H1 (cell line): ENCODE data around the gene CDC7. TPM values are rescaled to one million over a fixed set of nuclear protein-coding genes. Genes with fewer than 3 reads are reported as not detected.

Experiments
- CTCF ChIA-PET: fragments of 300-600 bp; sonication (Branson Sonifier 250); formaldehyde crosslinking; loops from one replicate; lab custom pipeline; 2021; ENCODE audit not compliant: partially characterized antibody; lab: Charles Lee
- POLR2A ChIA-PET: fragments of 300-600 bp; sonication (Branson Sonifier 250); formaldehyde crosslinking; loops from one replicate; lab custom pipeline; 2021; ENCODE audit warnings: inconsistent platforms; ENCODE audit not compliant: partially characterized antibody; lab: Charles Lee
- DNase-seq, 2 experiments: peaks; one replicate each; pipeline versions ENCODE4 v3.0.0 to v3.0.0-alpha.2; 2010 to 2022; ENCODE audit warnings: low spot score in 2 of 2, low read depth in 1 of 2, mixed read lengths in 1 of 2
- FAIRE-seq: peaks from 2 replicates; lab custom pipeline; 2011; peaks lifted over from hg19 to GRCh38; lab: Jason Lieb, UNC
- H2AFZ ChIP-seq: 2 replicates; pipeline ENCODE4 v1.8.1; 2012; ENCODE audit warnings: low read length, inconsistent platforms
- H2AK5ac ChIP-seq: 2 replicates; pipeline ENCODE4 v1.6.1; 2013; ENCODE audit warnings: low read depth, low read length
- H2BK120ac ChIP-seq: replicated peaks from 2 replicates; pipeline ENCODE3; 2013; ENCODE audit warnings: low read depth, low read length, inconsistent platforms
- H2BK12ac ChIP-seq: 2 replicates; pipeline ENCODE4 v1.6.1; 2013; ENCODE audit warnings: low read depth, low read length
- H2BK15ac ChIP-seq: 2 replicates; pipeline ENCODE4 v1.6.1; 2013; ENCODE audit warnings: low read length
- H2BK20ac ChIP-seq: 2 replicates; pipeline ENCODE4 v1.6.1; 2013; ENCODE audit warnings: low read length
- H2BK5ac ChIP-seq: 2 replicates; pipeline ENCODE4 v1.6.1; 2013; ENCODE audit warnings: low read depth, low read length
- H3K14ac ChIP-seq: 2 replicates; pipeline ENCODE4 v1.6.1; 2013; ENCODE audit warnings: inconsistent platforms; ENCODE audit not compliant: insufficient read length
- H3K18ac ChIP-seq: 2 replicates; pipeline ENCODE4 v1.6.1; 2013; ENCODE audit warnings: low read length; ENCODE audit errors: extremely low read depth
- H3K23ac ChIP-seq: 2 replicates; pipeline ENCODE4 v1.6.1; 2013; ENCODE audit warnings: inconsistent platforms; ENCODE audit not compliant: insufficient read length
- H3K23me2 ChIP-seq: 2 replicates; pipeline ENCODE4 v1.6.1; 2013; ENCODE audit warnings: low read depth, low read length
- H3K27ac ChIP-seq: 2 replicates; pipeline ENCODE4 v1.6.1; 2011; ENCODE audit warnings: low read depth, low read length, inconsistent platforms
- H3K27me3 ChIP-seq, 4 experiments: replicated peaks in 1 of 4; 1 replicate in 1 of 4; 2 replicates in 3 of 4; pipeline versions ENCODE4 v1.6.1 to v1.8.1; 2011 to 2013; ENCODE audit warnings: low read length in 3 of 4, mild to moderate bottlenecking in 3 of 4, inconsistent platforms in 2 of 4, mixed read lengths in 2 of 4, moderate library complexity in 1 of 4; ENCODE audit not compliant: control insufficient read depth in 3 of 4, insufficient read depth in 3 of 4; ENCODE audit errors: extremely low read depth in 1 of 4
- H3K36me3 ChIP-seq, 4 experiments: 2 replicates each; pipeline versions ENCODE4 v1.6.1 to v1.8.1; 2011 to 2013; ENCODE audit warnings: mild to moderate bottlenecking in 4 of 4, low read length in 3 of 4, moderate library complexity in 2 of 4, control low read depth in 1 of 4, inconsistent platforms in 1 of 4; ENCODE audit not compliant: insufficient read depth in 4 of 4, control insufficient read depth in 2 of 4
- H3K4ac ChIP-seq: replicated peaks from 2 replicates; pipeline ENCODE3; 2013; ENCODE audit warnings: low read length, low read depth, mixed read lengths, inconsistent platforms; ENCODE audit not compliant: insufficient read length
- H3K4me1 ChIP-seq, 4 experiments: replicated peaks in 1 of 4; 1 replicate in 1 of 4; 2 replicates in 3 of 4; pipeline versions ENCODE4 v1.6.1 to v1.8.1; 2011 to 2013; ENCODE audit warnings: low read length in 3 of 4, inconsistent platforms in 2 of 4, mixed read lengths in 1 of 4; ENCODE audit not compliant: insufficient read depth in 4 of 4, control insufficient read depth in 3 of 4
- H3K4me2 ChIP-seq, 2 experiments: 2 replicates each; pipeline versions ENCODE4 v1.6.1 to v1.8.1; 2011 to 2013; ENCODE audit warnings: low read depth in 2 of 2, low read length in 2 of 2, control low read depth in 1 of 2, inconsistent platforms in 1 of 2, mild to moderate bottlenecking in 1 of 2; ENCODE audit not compliant: insufficient read depth in 1 of 2
- H3K4me3 ChIP-seq, 4 experiments: fragments of 200-600, 300-600 bp in 1 of 4; sonication (generic), shearing (Covaris generic), sonication (Bioruptor Twin) in 1 of 4; 2 replicates each; pipeline versions ENCODE4 v1.5.1 to v1.8.1; 2011 to 2016; ENCODE audit warnings: low read length in 4 of 4, low read depth in 3 of 4, control low read depth in 2 of 4, inconsistent platforms in 2 of 4, mild to moderate bottlenecking in 2 of 4, mixed read lengths in 1 of 4, moderate library complexity in 1 of 4; ENCODE audit not compliant: insufficient read depth in 2 of 4; ENCODE audit errors: extremely low read depth in 1 of 4
- H3K56ac ChIP-seq: replicated peaks from 2 replicates; pipeline ENCODE3; 2013; ENCODE audit warnings: low read depth, mild to moderate bottlenecking, mixed read lengths, low read length, inconsistent platforms; ENCODE audit not compliant: insufficient read length
- H3K79me1 ChIP-seq: 2 replicates; pipeline ENCODE4 v1.6.1; 2013; ENCODE audit warnings: low read depth, low read length, control low read depth
- H3K79me2 ChIP-seq, 2 experiments: 2 replicates each; pipeline versions ENCODE4 v1.6.1 to v1.8.1; 2012 to 2013; ENCODE audit warnings: low read length in 2 of 2, mild to moderate bottlenecking in 2 of 2, inconsistent platforms in 1 of 2; ENCODE audit not compliant: insufficient read depth in 2 of 2, control insufficient read depth in 1 of 2
- H3K9ac ChIP-seq, 4 experiments: replicated peaks in 1 of 4; 1 replicate in 1 of 4; 2 replicates in 3 of 4; pipeline versions ENCODE4 v1.6.1 to v1.8.1; 2011 to 2013; ENCODE audit warnings: low read depth in 3 of 4, low read length in 3 of 4, control low read depth in 2 of 4, mild to moderate bottlenecking in 2 of 4, moderate library complexity in 2 of 4, inconsistent platforms in 1 of 4; ENCODE audit errors: extremely low read depth in 1 of 4
- H3K9me3 ChIP-seq, 2 experiments: 2 replicates each; pipeline versions ENCODE4 v1.6.1 to v1.8.1; 2012 to 2013; ENCODE audit warnings: mild to moderate bottlenecking in 2 of 2, moderate library complexity in 2 of 2, control low read depth in 1 of 2, inconsistent platforms in 1 of 2, low read depth in 1 of 2, low read length in 1 of 2, mixed read lengths in 1 of 2; ENCODE audit not compliant: insufficient read depth in 2 of 2
- H4K20me1 ChIP-seq, 2 experiments: replicated peaks in 1 of 2; 2 replicates each; pipeline versions ENCODE3 to v1.8.1; 2011 to 2013; ENCODE audit warnings: inconsistent platforms in 2 of 2, low read length in 2 of 2, mild to moderate bottlenecking in 1 of 2; ENCODE audit not compliant: insufficient read depth in 2 of 2, control insufficient read depth in 1 of 2
- H4K5ac ChIP-seq: 2 replicates; pipeline ENCODE4 v1.6.1; 2013; ENCODE audit warnings: low read length, low read depth, mixed read lengths, inconsistent platforms; ENCODE audit not compliant: insufficient read length
- H4K8ac ChIP-seq: 2 replicates; pipeline ENCODE4 v1.8.0; 2013; ENCODE audit warnings: mild to moderate bottlenecking, moderate library complexity, low read length, inconsistent platforms; ENCODE audit not compliant: insufficient read depth; ENCODE audit errors: extremely low read depth
- H4K91ac ChIP-seq: replicated peaks from 2 replicates; pipeline ENCODE3; 2013; ENCODE audit warnings: low read length, mixed read lengths, inconsistent platforms; ENCODE audit not compliant: insufficient read length
- EP300 ChIP-seq, 2 experiments: IDR thresholded peaks; 1 replicate in 1 of 2; 2 replicates in 1 of 2; pipeline ENCODE4 v1.6.1; 2011 to 2012; ENCODE audit warnings: low read depth in 2 of 2, low read length in 2 of 2, mild to moderate bottlenecking in 2 of 2, borderline replicate concordance in 1 of 2, inconsistent platforms in 1 of 2, moderate library complexity in 1 of 2
- GABPA ChIP-seq: IDR thresholded peaks from 2 replicates; pipeline ENCODE4 v1.6.1; 2011; ENCODE audit warnings: mild to moderate bottlenecking, low read length, moderate library complexity, borderline replicate concordance; ENCODE audit not compliant: insufficient read depth
- GTF2F1 ChIP-seq: IDR thresholded peaks from 2 replicates; pipeline ENCODE4 v1.6.1; 2012; ENCODE audit warnings: low read depth, low read length, improper control_type of control experiment, borderline replicate concordance
- KDM1A ChIP-seq: fragments of 200-600, 300-600 bp; sonication (generic); IDR thresholded peaks from 2 replicates; pipeline ENCODE4 v1.7.1; 2016; ENCODE audit warnings: mild to moderate bottlenecking, low read length, borderline replicate concordance
- KDM5A ChIP-seq: fragments of 200-600 bp; IDR thresholded peaks from 2 replicates; pipeline ENCODE4 v1.7.1; 2012; ENCODE audit warnings: mild to moderate bottlenecking, low read length, inconsistent platforms, mixed read lengths
- NRF1 ChIP-seq: IDR thresholded peaks from 2 replicates; pipeline ENCODE4 v1.6.1; 2011; ENCODE audit warnings: mild to moderate bottlenecking, low read depth, low read length, improper control_type of control experiment
- RXRA ChIP-seq: IDR thresholded peaks from 2 replicates; pipeline ENCODE4 v1.6.1; 2011; ENCODE audit warnings: low read depth, mild to moderate bottlenecking, low read length, moderate library complexity; ENCODE audit not compliant: insufficient read depth
- TAF7 ChIP-seq: optimal IDR thresholded peaks from 2 replicates; pipeline ENCODE3; 2011; ENCODE audit warnings: low read depth, mild to moderate bottlenecking, inconsistent platforms, low read length, moderate library complexity, borderline replicate concordance
- ZNF274 ChIP-seq: IDR thresholded peaks from 2 replicates; pipeline ENCODE4 v1.7.0; 2012; ENCODE audit warnings: low read length, borderline replicate concordance; ENCODE audit errors: extremely low read depth
- WGBS, 2 experiments: shearing (Covaris generic) in 1 of 2; methylation state at CpG; one replicate each; pipeline versions ENCODE4 v1.1.6 to v1.1.7; 2013 to 2015; ENCODE audit warnings: low lambda C conversion rate in 2 of 2, mixed read lengths in 2 of 2, inconsistent platforms in 1 of 2, low coverage in 1 of 2, missing lambda C conversion rate in 1 of 2; ENCODE audit not compliant: insufficient replicate concordance in 2 of 2, insufficient coverage in 1 of 2, insufficient read length in 1 of 2; ENCODE audit errors: extremely low coverage in 1 of 2, missing lambda C conversion rate in 1 of 2; 5-methylcytosine and 5-hydroxymethylcytosine counted together
- polyA plus RNA-seq, 7 experiments: library from polyadenylated mRNA; depleted of rRNA in 3 of 7; stranded (reverse) in 5 of 7; unstranded in 2 of 7; fragments of >200 nt in 5 of 7; fragments of 200-250 nt in 2 of 7; gene quantifications; 1 replicate in 5 of 7; 2 replicates in 1 of 7; 4 replicates in 1 of 7; pipeline versions ENCODE4 v1.2.1 to v1.2.3, GENCODE V29; 2011 to 2013; ENCODE audit warnings: missing spikeins in 2 of 7, mixed read lengths in 2 of 7
- total RNA-seq: library from RNA; stranded (reverse); fragmentation: NEBNext Ultra II Directional; extraction: Animal tissue kit (Norgen Biotek cat#: 25700); gene quantifications from 2 replicates; pipeline ENCODE4 v1.2.1, GENCODE V29; 2021
- TF ChIP-seq, protein P1 (sequence below): IDR thresholded peaks from 2 replicates; pipeline ENCODE4 v1.6.1; 2011; ENCODE audit warnings: low read depth, mild to moderate bottlenecking, low read length; ENCODE audit not compliant: insufficient read depth

CDC7 gene
- total and polyA plus RNA-seq, 2 of the 8 experiments (the other 6 are each of a cell fraction or from before 2014, with no cell fraction given), result 12.2 to 34.4 TPM

DNA sequence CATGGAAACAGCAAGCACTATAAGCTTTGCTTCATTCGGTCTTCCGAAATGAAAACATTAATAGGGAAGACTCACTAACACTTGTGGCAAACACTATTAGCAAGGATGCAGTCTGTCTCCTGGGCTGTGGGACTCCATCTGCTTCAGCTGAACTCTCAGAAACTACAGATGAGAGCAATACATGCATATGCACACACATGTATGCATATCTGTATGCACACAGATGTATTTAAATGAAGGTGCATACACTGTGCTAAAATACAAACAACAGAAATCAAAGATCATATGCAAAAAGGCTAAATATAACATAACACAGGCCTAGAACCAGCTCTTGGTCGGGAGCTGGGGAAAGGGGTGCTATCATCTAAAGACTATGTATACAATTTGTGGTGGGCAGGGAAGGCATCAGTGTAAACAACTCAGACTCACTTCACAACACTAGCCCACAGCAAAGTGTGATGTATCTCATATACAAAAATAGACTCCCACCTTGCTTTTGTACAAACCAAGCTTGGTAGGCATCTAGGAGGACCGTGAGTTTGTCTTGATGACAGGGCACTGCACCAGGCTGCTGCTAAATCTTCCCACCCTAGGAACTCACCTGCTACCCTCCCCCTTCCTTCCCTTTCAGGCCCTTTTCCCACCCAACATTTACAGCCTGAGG is 32.8 kb downstream of the CDC7 start:
- H3K27ac ChIP-seq, result no peak overlapping the region
- no peak for DNase-seq
- H2BK15ac ChIP-seq, result no peak overlapping the region
- no peak overlapping the region for H3K4ac ChIP-seq
- H2BK20ac ChIP-seq, result no peak overlapping the region
- no peaks in the 10 kb centered on the region for H4K20me1 ChIP-seq
- WGBS, 2 experiments, result 85% methylated on average over 4 of the region's 4 CpGs; no CpG with 5 or more reads in 1 of the 2 experiments
- TF ChIP-seq GABPA (no peak), RXRA (no peak), GTF2F1 (no peak), KDM1A (no peak), NRF1 (no peak), KDM5A (no peak), ZNF274 (no peak), EP300 (IDR thresholded peaks at IDR 0.05; ENCODE audit: borderline replicate concordance in 1 of 2, low read depth in 2 of 2, low read length in 2 of 2) (no peak), TAF7 (no peak)
- TF ChIP-seq, protein P1, sequence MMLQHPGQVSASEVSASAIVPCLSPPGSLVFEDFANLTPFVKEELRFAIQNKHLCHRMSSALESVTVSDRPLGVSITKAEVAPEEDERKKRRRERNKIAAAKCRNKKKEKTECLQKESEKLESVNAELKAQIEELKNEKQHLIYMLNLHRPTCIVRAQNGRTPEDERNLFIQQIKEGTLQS, result no peak
- no peaks in the 10 kb centered on the region for H3K27me3 ChIP-seq
- no peaks in the 10 kb centered on the region for H3K36me3 ChIP-seq
- FAIRE-seq, result no peak
- H4K5ac ChIP-seq, result no peak overlapping the region
- no peaks in the 10 kb centered on the region for H3K79me1 ChIP-seq
- no peak overlapping the region for H2BK120ac ChIP-seq
- no peaks in the 10 kb centered on the region for H3K79me2 ChIP-seq
- no peak overlapping the region for H3K4me3 ChIP-seq
- H3K23ac ChIP-seq, result no peak overlapping the region
- no peak overlapping the region for H4K8ac ChIP-seq
- POLR2A ChIA-PET, result interaction anchor here (0.7 to 2.5 kb wide), 3 partner anchors 9 to 29 kb away, joined by 4 to 6 read pairs (median 5); no protein-coding TSS in a partner anchor
- H2AFZ ChIP-seq, result no peak overlapping the region
- no peak overlapping the region for H3K4me2 ChIP-seq
- H3K18ac ChIP-seq, result no peak overlapping the region
- H2BK12ac ChIP-seq, result no peak overlapping the region
- no peak overlapping the region for H4K91ac ChIP-seq
- no peak overlapping the region for H3K14ac ChIP-seq
- no peak overlapping the region for H3K9ac ChIP-seq
- H3K23me2 ChIP-seq, result no peaks in the 10 kb centered on the region
- H3K9me3 ChIP-seq, result no peaks in the 10 kb centered on the region
- no peak overlapping the region for H2BK5ac ChIP-seq
- H2AK5ac ChIP-seq, result no peak overlapping the region
- H3K4me1 ChIP-seq, result no peaks in the 10 kb centered on the region
- no peak overlapping the region for H3K56ac ChIP-seq
- CTCF ChIA-PET, result interaction anchor here (1.0 to 1.4 kb wide), 6 partner anchors 10 to 231 kb away, joined by 3 to 6 read pairs (median 4); no protein-coding TSS in a partner anchor
